ENCODE data around the gene DCK. TPM values are rescaled to one million over a fixed set of nuclear protein-coding genes. Genes with fewer than 3 reads are reported as not detected.

DCK gene
- total and polyA plus RNA-seq, 2 experiments from 2014 or later, result 16.9 to 25.1 TPM

- no peak for ATAC-seq
- H3K36me3 ChIP-seq (ENCODE audit: insufficient read depth), result no peaks in the 10 kb centered on the region
- TF ChIP-seq NANOG (IDR thresholded peaks at IDR 0.05; ENCODE audit: borderline replicate concordance) (no peak), EZH2phosphoT487 (IDR thresholded peaks at IDR 0.05; ENCODE audit: unreplicated experiment) (no peak), ETS1 (IDR thresholded peaks at IDR 0.05) (no peak), STAT1 (IDR thresholded peaks at IDR 0.05; ENCODE audit: unreplicated experiment) (no peak), EZH2 (IDR thresholded peaks at IDR 0.05; ENCODE audit: low read depth, unreplicated experiment) (no peak), CREB1 (CRISPR knock-in tag; IDR thresholded peaks at IDR 0.05; ENCODE audit: low read depth) (no peak)
- Mint-ChIP-seq H3K9me3 (no peaks in the 10 kb centered on the region), H3K36me3 (ENCODE audit: low read depth) (no peaks in the 10 kb centered on the region), H3K27me3 (ENCODE audit: insufficient read depth, low read depth, poor library complexity) (no peaks in the 10 kb centered on the region), H3K4me3 (no peak overlapping the region), H3K27ac (no peak overlapping the region), H3K4me1 (no peaks in the 10 kb centered on the region)
- no peaks in the 10 kb centered on the region for H3K27me3 ChIP-seq (ENCODE audit: insufficient read depth)
- no peaks in the 10 kb centered on the region for H3K79me2 ChIP-seq (replicated peaks; ENCODE audit: insufficient read depth)
- H3F3A ChIP-seq (replicated peaks; ENCODE audit: low read depth), result no peaks in the 10 kb centered on the region
- H3K9me2 ChIP-seq (ENCODE audit: insufficient read depth), result no peaks in the 10 kb centered on the region
- H3K4me1 ChIP-seq (ENCODE audit: insufficient read depth), result no peaks in the 10 kb centered on the region
- H3K27ac ChIP-seq (ENCODE audit: low read depth), result no peak overlapping the region
- no peaks in the 10 kb centered on the region for H4K20me1 ChIP-seq (replicated peaks; ENCODE audit: insufficient read depth)
- no peak overlapping the region for H3K4me2 ChIP-seq
- no peak overlapping the region for H3K4me3 ChIP-seq
- no peak overlapping the region for H2AFZ ChIP-seq
- no peak for DNase-seq (ENCODE audit: low spot score)
These were observed 75.6 kb downstream of the DCK start for GRCh38 chr4:71069063-71069462.

DNA sequence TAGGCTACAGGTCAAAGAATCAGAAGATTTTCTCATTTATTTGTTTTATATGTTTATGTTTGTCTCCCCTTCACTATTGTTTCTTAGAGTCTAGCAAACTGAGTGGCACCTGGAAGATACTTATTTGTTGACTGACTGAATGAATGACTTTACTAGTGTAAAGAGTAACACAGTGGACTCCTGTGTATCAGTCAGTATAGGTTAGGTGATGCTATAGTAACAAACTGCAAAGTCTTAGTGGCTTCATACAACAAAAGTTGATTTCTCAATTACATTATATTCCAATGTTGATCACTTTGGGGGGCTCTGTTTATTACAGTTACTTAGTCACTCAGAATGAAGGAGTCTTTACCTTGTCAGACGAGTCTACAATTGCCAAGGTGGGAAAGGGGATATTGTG lies 76.6 kb downstream of the DCK start:
- Histone ChIP-seq H4K20me1 (replicated peaks; ENCODE audit: insufficient read depth) (no peaks in the 10 kb centered on the region), H3K27ac (ENCODE audit: low read depth) (no peak overlapping the region), H3K36me3 (ENCODE audit: insufficient read depth) (no peaks in the 10 kb centered on the region), H3K4me1 (ENCODE audit: insufficient read depth) (no peaks in the 10 kb centered on the region), H3K9me2 (ENCODE audit: insufficient read depth) (no peaks in the 10 kb centered on the region), H3K79me2 (replicated peaks; ENCODE audit: insufficient read depth) (no peaks in the 10 kb centered on the region), H2AFZ (no peak overlapping the region), H3K27me3 (ENCODE audit: insufficient read depth) (no peaks in the 10 kb centered on the region), H3K4me2 (no peak overlapping the region), H3F3A (replicated peaks; ENCODE audit: low read depth) (no peaks in the 10 kb centered on the region), H3K4me3 (no peak overlapping the region)
- Mint-ChIP-seq H3K36me3 (ENCODE audit: low read depth) (no peaks in the 10 kb centered on the region), H3K27ac (no peak overlapping the region), H3K4me1 (peaks cover 8% of the 10 kb centered on the region; the same call in 2 of the 3 replicates), H3K27me3 (ENCODE audit: insufficient read depth, low read depth, poor library complexity) (no peaks in the 10 kb centered on the region), H3K4me3 (no peak overlapping the region), H3K9me3 (no peaks in the 10 kb centered on the region)
- no peak for DNase-seq (ENCODE audit: low spot score)
- no peak for ATAC-seq
- TF ChIP-seq, protein P1, sequence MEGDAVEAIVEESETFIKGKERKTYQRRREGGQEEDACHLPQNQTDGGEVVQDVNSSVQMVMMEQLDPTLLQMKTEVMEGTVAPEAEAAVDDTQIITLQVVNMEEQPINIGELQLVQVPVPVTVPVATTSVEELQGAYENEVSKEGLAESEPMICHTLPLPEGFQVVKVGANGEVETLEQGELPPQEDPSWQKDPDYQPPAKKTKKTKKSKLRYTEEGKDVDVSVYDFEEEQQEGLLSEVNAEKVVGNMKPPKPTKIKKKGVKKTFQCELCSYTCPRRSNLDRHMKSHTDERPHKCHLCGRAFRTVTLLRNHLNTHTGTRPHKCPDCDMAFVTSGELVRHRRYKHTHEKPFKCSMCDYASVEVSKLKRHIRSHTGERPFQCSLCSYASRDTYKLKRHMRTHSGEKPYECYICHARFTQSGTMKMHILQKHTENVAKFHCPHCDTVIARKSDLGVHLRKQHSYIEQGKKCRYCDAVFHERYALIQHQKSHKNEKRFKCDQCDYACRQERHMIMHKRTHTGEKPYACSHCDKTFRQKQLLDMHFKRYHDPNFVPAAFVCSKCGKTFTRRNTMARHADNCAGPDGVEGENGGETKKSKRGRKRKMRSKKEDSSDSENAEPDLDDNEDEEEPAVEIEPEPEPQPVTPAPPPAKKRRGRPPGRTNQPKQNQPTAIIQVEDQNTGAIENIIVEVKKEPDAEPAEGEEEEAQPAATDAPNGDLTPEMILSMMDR (conservative IDR thresholded peaks at IDR 0.05; ENCODE audit: low read depth in 2 of 2), result no peak
- no peak for TF ChIP-seq ZNF331 (CRISPR knock-in tag; IDR thresholded peaks at IDR 0.05; ENCODE audit: low read depth)
- no peak for TF ChIP-seq POLR2AphosphoS5 (IDR thresholded peaks at IDR 0.05; ENCODE audit: low read depth)
- no peak for TF ChIP-seq JUNB (IDR thresholded peaks at IDR 0.05; ENCODE audit: unreplicated experiment)
- no peak for TF ChIP-seq ZNF114 (CRISPR knock-in tag; IDR thresholded peaks at IDR 0.05)
- TF ChIP-seq NANOG (IDR thresholded peaks at IDR 0.05; ENCODE audit: borderline replicate concordance), result no peak
- TF ChIP-seq, protein P2, sequence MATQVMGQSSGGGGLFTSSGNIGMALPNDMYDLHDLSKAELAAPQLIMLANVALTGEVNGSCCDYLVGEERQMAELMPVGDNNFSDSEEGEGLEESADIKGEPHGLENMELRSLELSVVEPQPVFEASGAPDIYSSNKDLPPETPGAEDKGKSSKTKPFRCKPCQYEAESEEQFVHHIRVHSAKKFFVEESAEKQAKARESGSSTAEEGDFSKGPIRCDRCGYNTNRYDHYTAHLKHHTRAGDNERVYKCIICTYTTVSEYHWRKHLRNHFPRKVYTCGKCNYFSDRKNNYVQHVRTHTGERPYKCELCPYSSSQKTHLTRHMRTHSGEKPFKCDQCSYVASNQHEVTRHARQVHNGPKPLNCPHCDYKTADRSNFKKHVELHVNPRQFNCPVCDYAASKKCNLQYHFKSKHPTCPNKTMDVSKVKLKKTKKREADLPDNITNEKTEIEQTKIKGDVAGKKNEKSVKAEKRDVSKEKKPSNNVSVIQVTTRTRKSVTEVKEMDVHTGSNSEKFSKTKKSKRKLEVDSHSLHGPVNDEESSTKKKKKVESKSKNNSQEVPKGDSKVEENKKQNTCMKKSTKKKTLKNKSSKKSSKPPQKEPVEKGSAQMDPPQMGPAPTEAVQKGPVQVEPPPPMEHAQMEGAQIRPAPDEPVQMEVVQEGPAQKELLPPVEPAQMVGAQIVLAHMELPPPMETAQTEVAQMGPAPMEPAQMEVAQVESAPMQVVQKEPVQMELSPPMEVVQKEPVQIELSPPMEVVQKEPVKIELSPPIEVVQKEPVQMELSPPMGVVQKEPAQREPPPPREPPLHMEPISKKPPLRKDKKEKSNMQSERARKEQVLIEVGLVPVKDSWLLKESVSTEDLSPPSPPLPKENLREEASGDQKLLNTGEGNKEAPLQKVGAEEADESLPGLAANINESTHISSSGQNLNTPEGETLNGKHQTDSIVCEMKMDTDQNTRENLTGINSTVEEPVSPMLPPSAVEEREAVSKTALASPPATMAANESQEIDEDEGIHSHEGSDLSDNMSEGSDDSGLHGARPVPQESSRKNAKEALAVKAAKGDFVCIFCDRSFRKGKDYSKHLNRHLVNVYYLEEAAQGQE (IDR thresholded peaks at IDR 0.05; ENCODE audit: unreplicated experiment), result no peak
- TF ChIP-seq CREB1 (CRISPR knock-in tag; IDR thresholded peaks at IDR 0.05; ENCODE audit: low read depth), result no peak
- no peak for TF ChIP-seq EZH2 (IDR thresholded peaks at IDR 0.05; ENCODE audit: low read depth, unreplicated experiment)
- TF ChIP-seq EZH2phosphoT487 (IDR thresholded peaks at IDR 0.05; ENCODE audit: unreplicated experiment), result no peak
- TF ChIP-seq ETS1 (IDR thresholded peaks at IDR 0.05), result no peak
